GM10847 (cell line): ENCODE data around the gene STK32C.

ENCODE experiments used
- POLR2A ChIP-seq: IDR thresholded peaks from 2 replicates; pipeline ENCODE4 v1.6.1; 2011; ENCODE audit not compliant: insufficient read length; ENCODE audit errors: extremely low read depth

STK32C gene

GRCh38 chr10:132222726-132223125, 85.0 kb downstream of the STK32C start:
- no peak for TF ChIP-seq POLR2A

GRCh38 chr10:132220061-132220460, 87.7 kb downstream of the STK32C start:
- TF ChIP-seq POLR2A, result no peak

- TF ChIP-seq POLR2A, result no peak
These were observed 88.3 kb downstream of the STK32C start for GRCh38 chr10:132219486-132219885.

- TF ChIP-seq POLR2A, result no peak
These were observed 93.8 kb downstream of the STK32C start for GRCh38 chr10:132213917-132214316.

GRCh38 chr10:132212816-132213215, 94.9 kb downstream of the STK32C start:
- TF ChIP-seq POLR2A, result no peak

GRCh38 chr10:132211246-132211645, 96.5 kb downstream of the STK32C start:
- no peak for TF ChIP-seq POLR2A

- TF ChIP-seq POLR2A, result no peak
These were observed 97.0 kb downstream of the STK32C start for GRCh38 chr10:132210766-132211165.

- no peak for TF ChIP-seq POLR2A
These were observed 97.7 kb downstream of the STK32C start for GRCh38 chr10:132209978-132210530.

- TF ChIP-seq POLR2A, result no peak
These were observed 98.6 kb downstream of the STK32C start for GRCh38 chr10:132209130-132209529.

- no peak for TF ChIP-seq POLR2A
These were observed 99.2 kb downstream of the STK32C start for GRCh38 chr10:132208462-132209050.

GRCh38 chr10:132207536-132208461, 100.0 kb downstream of the STK32C start:
- TF ChIP-seq POLR2A, result no peak

- TF ChIP-seq POLR2A, result no peak
These were observed 100.8 kb downstream of the STK32C start for GRCh38 chr10:132206806-132207535.

- no peak for TF ChIP-seq POLR2A
These were observed 101.4 kb downstream of the STK32C start for GRCh38 chr10:132206377-132206745.

- TF ChIP-seq POLR2A, result no peak
These were observed 101.9 kb downstream of the STK32C start for GRCh38 chr10:132205650-132206376.
